ENCODE results near the gene FAM120A. TPM values are rescaled to one million over a fixed set of nuclear protein-coding genes. Genes with fewer than 3 reads are reported as not detected.
"Not testable (repeated sequence)": the region's sequence is repeated elsewhere in the genome, so short reads cannot be mapped to it uniquely, and the experiment has no call there.

Gene FAM120A
- total RNA-seq, 1 donor from 2014 or later: 72.2 TPM

- ATAC-seq (peak; percentile 12), DNase-seq (ENCODE audit: low spot score) (no peak)
These were observed 56.7 kb downstream of the FAM120A start for GRCh38 chr9:93508207-93508606.

DNA sequence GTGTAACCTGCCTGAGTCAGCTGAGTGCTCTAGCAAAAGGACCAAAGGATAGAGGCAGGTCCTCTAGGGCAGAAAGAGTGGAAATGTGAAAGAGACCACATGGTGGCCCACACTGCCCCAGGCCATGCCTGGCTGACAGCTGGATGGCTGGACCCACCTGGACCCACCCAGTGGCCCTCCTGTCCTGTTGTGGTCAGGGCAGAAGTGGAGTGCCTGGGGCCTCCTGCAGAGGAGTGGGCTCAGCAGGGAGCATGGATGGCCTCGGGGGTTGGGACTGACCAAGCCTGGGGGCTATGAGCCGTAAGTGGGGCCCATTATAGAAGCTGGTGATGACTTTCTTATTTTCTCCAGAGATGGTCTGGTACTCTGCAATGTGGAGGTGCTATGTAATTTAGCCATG lies 57.6 kb downstream of the FAM120A start:
- ATAC-seq (no peak), DNase-seq (ENCODE audit: low spot score) (peak; percentile 44)

DNA sequence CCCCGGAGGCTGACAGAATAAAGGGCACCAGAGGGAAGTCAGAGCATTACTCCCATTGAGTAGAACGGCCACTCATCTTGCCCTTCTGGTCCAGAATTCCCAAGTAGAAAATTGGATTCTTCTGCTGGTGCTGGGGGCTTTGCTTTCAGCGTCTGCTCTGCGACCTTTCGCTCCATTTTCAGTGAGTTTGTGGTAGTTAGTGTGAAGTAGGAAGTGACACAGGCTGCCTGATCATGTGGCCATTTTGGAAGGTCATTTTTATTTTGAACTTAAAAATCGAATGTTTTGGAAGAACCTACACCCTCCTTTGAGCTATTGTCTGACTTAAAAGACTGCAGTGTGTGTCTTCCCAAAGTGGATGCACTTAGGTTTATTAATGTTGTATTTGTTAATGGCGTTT lies 58.6 kb downstream of the FAM120A start:
- peak; percentile 24 for DNase-seq (ENCODE audit: low spot score)
- ATAC-seq: no peak

GRCh38 chr9:93511228-93511627 lies 59.7 kb downstream of the FAM120A start:
- peak; percentile 50 for ATAC-seq
- DNase-seq (ENCODE audit: low spot score): not testable (repeated sequence)

DNA sequence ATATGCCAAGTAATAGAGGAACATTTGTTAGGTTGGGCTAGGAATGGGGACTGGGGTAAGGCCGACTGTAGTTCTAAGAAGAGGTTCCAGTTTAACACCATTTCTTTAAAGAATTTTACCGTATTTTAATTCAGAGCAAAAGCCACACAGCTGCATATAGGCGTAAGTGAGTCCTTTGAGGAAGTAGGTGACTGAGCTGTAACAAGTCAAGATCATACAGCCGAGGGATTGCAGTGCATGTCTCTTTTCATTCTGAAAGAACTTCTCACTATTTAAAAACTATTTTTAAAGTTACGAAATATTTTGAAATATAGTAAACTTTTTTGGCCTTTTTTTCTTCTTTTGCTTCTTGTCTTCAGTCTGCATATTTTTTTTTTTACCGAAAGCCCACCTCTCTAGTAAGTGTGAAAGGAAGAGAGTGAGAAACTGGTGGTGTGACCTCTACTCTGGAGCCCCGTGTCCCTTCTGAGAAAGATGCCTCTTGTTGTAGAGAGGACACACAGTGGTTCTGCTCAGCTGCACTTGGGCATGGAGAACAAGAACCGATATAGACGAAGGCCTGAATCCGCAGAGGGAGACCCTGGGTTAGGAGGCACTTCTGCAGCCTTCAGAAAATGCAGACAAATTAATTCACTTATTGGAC lies 60.8 kb downstream of the FAM120A start:
- not testable (repeated sequence) for ATAC-seq; DNase-seq (ENCODE audit: low spot score)

GRCh38 chr9:93513606-93514005 lies 62.1 kb downstream of the FAM120A start:
- no peak for ATAC-seq
- no peak for DNase-seq (ENCODE audit: low spot score)

GRCh38 chr9:93517331-93517730 lies 65.8 kb downstream of the FAM120A start:
- no peak for DNase-seq (ENCODE audit: low spot score)
- no peak for ATAC-seq

GRCh38 chr9:93520523-93520922 lies 69.0 kb downstream of the FAM120A start:
- no peak for DNase-seq (ENCODE audit: low spot score)
- peak; percentile 38 for ATAC-seq

GRCh38 chr9:93522736-93523135 lies 71.3 kb downstream of the FAM120A start:
- no peak for DNase-seq (ENCODE audit: low spot score)
- no peak for ATAC-seq

DNA sequence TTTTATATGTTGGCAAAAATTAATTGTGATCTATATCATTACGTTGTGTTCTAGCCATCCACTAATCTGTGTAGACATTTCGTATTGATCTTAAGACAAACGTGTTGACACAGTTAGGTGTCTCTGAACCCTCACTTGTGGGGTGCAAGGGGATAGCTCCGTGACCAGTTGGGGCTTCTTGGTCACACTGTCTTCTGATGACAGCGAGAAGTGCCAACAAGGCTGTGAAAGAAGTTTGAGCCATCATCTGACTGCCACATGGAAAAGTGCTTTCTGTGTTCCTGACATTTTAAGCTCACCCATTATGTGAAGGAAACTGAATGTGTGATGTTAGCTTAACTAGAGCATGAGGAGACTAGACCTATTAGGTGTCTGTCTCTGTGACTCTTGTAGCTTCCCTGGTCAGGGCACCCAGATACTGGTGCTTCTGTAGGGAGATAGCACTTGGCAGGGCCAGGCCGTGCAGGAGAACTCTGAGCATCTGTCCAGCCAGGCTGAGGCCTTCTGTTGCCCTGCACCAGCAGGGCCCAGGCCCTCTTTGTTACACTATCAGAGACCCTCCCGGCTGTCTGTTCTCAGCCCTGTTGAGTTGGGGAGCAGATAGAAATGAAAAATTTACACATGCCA lies 72.1 kb downstream of the FAM120A start:
- DNase-seq (ENCODE audit: low spot score) (no peak), ATAC-seq (no peak)

GRCh38 chr9:93525476-93525875 lies 74.0 kb downstream of the FAM120A start:
- no peak for DNase-seq (ENCODE audit: low spot score)
- ATAC-seq: no peak

DNA sequence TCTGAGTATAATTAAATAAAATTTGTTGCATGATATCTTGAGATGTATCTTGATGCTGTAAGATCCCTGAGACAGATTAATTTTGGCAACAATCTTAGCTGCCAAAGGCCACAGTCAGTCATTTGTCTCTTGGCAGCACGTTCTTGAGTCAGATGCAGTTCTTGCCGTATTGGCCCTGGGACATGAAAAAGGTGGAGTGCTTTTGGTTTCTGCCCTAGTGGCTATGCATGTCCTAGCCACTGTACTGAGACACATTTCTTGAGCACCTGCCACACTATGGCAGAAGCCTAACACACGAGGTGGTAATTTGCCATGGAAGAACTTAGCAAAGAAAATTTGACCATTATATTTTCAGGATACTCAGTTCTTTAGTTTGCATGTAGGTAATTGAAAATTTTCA lies 79.9 kb downstream of the FAM120A start:
- ATAC-seq: no peak
- DNase-seq (ENCODE audit: low spot score): no peak

DNA sequence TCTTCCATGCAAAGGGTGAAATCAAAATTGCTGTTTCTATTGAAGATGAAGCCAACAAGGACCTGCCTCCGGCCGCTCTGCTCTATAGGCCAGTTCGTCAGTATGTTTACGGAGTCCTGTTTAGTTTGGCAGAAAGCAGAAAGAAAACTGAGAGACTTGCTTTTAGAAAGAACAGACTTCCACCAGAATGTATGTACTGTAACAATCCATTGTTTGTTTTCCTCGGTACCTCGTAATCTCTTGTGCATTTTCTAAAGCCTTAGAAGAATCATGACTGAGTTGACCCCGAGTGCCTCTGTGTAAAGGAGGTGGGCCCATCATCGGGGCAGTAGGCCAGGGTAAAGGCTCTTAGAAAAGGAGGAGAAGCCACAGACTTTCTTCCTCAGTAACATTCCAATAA lies 80.7 kb downstream of the FAM120A start:
- ATAC-seq (no peak), DNase-seq (ENCODE audit: low spot score) (no peak)

GRCh38 chr9:93533863-93534262 lies 82.4 kb downstream of the FAM120A start:
- DNase-seq (ENCODE audit: low spot score): no peak
- ATAC-seq: no peak

DNA sequence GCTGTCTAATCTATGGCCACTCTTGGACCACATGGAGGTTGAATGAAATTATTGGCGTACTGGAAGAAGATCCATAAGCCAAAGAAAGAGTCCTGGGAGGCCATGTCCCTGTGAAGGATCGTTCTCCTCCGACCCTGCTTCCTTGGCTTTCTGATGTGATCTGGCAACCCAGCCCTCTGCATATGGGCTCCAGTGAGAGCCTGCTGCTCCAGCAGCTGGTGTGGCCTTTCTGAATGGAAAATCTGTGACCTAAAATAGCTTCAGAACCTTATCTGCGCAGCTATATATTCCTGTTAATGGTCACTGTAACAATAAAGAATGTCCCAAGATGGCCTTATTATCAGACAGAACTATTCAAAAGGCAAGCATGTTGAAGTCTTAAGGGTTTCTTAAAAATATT lies 84.7 kb downstream of the FAM120A start:
- no peak for ATAC-seq
- DNase-seq (ENCODE audit: low spot score): no peak

DNA sequence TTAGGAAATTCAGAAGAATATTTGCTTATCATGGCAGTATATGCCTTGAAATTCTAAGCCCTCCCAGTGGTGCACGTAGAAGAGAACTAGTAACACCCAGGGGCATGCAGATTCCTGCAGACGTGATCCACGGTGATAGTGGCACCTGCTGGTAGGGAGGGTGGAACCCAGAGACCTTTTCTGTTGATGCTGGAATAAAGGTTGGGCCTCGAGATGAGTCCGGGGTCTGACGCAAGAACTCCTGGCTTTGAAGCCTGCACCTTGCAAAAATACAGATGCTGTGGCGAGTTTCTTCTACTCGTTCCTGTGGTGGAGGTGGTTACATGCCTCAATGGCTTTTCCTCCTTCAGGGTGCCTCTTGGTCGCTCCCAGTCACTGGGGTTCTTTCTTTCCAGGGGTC lies 85.4 kb downstream of the FAM120A start:
- ATAC-seq: peak; percentile 44
- no peak for DNase-seq (ENCODE audit: low spot score)

GRCh38 chr9:93540305-93540704 lies 88.8 kb downstream of the FAM120A start:
- no peak for ATAC-seq
- no peak for DNase-seq (ENCODE audit: low spot score)

GRCh38 chr9:93541005-93541404 lies 89.5 kb downstream of the FAM120A start:
- ATAC-seq (no peak), DNase-seq (ENCODE audit: low spot score) (no peak)

- DNase-seq (ENCODE audit: low spot score) (no peak), ATAC-seq (no peak)
These were observed 90.3 kb downstream of the FAM120A start for GRCh38 chr9:93541581-93542349.

- DNase-seq (ENCODE audit: low spot score) (no peak), ATAC-seq (no peak)
These were observed 91.6 kb downstream of the FAM120A start for GRCh38 chr9:93543117-93543516.

- no peak for ATAC-seq
- DNase-seq (ENCODE audit: low spot score): no peak
These were observed 94.9 kb downstream of the FAM120A start for GRCh38 chr9:93546356-93546755.

DNA sequence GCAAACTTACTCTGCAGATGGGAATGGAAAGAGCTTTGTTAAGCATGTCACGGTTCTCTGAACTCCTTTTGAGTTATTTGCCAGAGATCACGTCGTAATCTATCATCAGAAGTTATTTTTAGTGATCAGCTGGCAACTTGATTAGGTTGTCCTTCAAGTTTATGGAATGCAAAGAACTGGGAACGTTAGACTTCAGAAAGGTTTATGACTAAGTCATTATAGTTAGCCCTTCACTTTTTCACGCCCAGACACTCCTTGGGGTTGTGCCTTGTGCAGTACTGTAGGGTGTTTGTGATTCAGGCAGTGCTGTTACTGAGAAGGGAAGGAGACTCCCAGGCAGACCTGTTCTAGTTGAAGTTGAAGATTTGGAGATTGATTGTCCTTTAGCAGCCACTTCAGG lies 98.1 kb downstream of the FAM120A start:
- DNase-seq (ENCODE audit: low spot score) (no peak), ATAC-seq (no peak)

Data from left lobe of liver (tissue), 2 donors.